HUES64 (cell line): ENCODE measurements around the gene RPN2.
A peak's percentile ranks its signal among the peaks of the same experiment; 100 is the strongest.

Source experiments
- H3K27ac ChIP-seq: 2 replicates; pipeline ENCODE4 v1.7.0; 2013; ENCODE audit warnings: low read depth, low read length, inconsistent platforms
- H3K27me3 ChIP-seq: 2 replicates; pipeline ENCODE4 v1.6.1; 2013; ENCODE audit warnings: mild to moderate bottlenecking, low read length; ENCODE audit not compliant: insufficient read depth
- H3K36me3 ChIP-seq: 2 replicates; pipeline ENCODE4 v1.6.1; 2013; ENCODE audit warnings: mild to moderate bottlenecking, low read length; ENCODE audit not compliant: insufficient read depth
- H3K4me1 ChIP-seq: 2 replicates; pipeline ENCODE4 v1.6.1; 2013; ENCODE audit warnings: mild to moderate bottlenecking, low read length, moderate library complexity; ENCODE audit not compliant: insufficient read depth
- H3K4me3 ChIP-seq: 2 replicates; pipeline ENCODE4 v1.5.1; 2013; ENCODE audit warnings: mild to moderate bottlenecking, low read length, moderate library complexity
- H3K9ac ChIP-seq: 2 replicates; pipeline ENCODE4 v1.6.1; 2013; ENCODE audit warnings: mild to moderate bottlenecking, low read depth, low read length
- H3K9me3 ChIP-seq: 2 replicates; pipeline ENCODE4 v1.6.1; 2013; ENCODE audit warnings: low read depth, low read length; ENCODE audit not compliant: insufficient read depth
- WGBS: fragments of 150-250, 120-280 bp; methylation state at CpG from one replicate; pipeline ENCODE4 v1.1.7; 2013; ENCODE audit warnings: missing lambda C conversion rate; 5-methylcytosine and 5-hydroxymethylcytosine counted together

Gene RPN2

GRCh38 chr20:37188787-37189186 lies 9.7 kb downstream of the RPN2 start:
- 86% methylated on average over 7 of the region's 7 CpGs for WGBS
- no peaks in the 10 kb centered on the region for H3K4me1 ChIP-seq
- H3K4me3 ChIP-seq: no peak overlapping the region
- H3K9ac ChIP-seq: no peak overlapping the region
- no peaks in the 10 kb centered on the region for H3K27me3 ChIP-seq
- no peak overlapping the region for H3K27ac ChIP-seq
- peaks cover 79% of the 10 kb centered on the region for H3K36me3 ChIP-seq
- H3K9me3 ChIP-seq: no peaks in the 10 kb centered on the region

- H3K9ac ChIP-seq: no peak overlapping the region
- peaks cover 74% of the 10 kb centered on the region for H3K36me3 ChIP-seq
- no peaks in the 10 kb centered on the region for H3K4me1 ChIP-seq
- WGBS: 93% methylated on average over 6 of the region's 6 CpGs
- no peaks in the 10 kb centered on the region for H3K27me3 ChIP-seq
- no peaks in the 10 kb centered on the region for H3K9me3 ChIP-seq
- H3K4me3 ChIP-seq: no peak overlapping the region
- H3K27ac ChIP-seq: no peak overlapping the region
Measured at GRCh38 chr20:37189416-37190016, 10.4 kb downstream of the RPN2 start.

- no peak overlapping the region for H3K27ac ChIP-seq
Measured at GRCh38 chr20:37190354-37191112, 11.4 kb downstream of the RPN2 start.

GRCh38 chr20:37192137-37192854 lies 13.2 kb downstream of the RPN2 start:
- 57% methylated on average over 5 of the region's 5 CpGs for WGBS
- H3K4me1 ChIP-seq: 0 out of 2 replicates have a peak, but pooled peaks cover 2% of the 10 kb centered on the region
- no peak overlapping the region for H3K27ac ChIP-seq
- peaks cover 59% of the 10 kb centered on the region for H3K36me3 ChIP-seq
- H3K9ac ChIP-seq: no peak overlapping the region
- no peaks in the 10 kb centered on the region for H3K9me3 ChIP-seq
- H3K27me3 ChIP-seq: no peaks in the 10 kb centered on the region
- no peak overlapping the region for H3K4me3 ChIP-seq

More at GRCh38 chr20:37190354-37191112, 11.4 kb downstream of the RPN2 start:
- H3K36me3 ChIP-seq: peaks cover 64% of the 10 kb centered on the region
- H3K4me1 ChIP-seq: 0 out of 2 replicates have a peak, but pooled peaks cover 2% of the 10 kb centered on the region
- H3K4me3 ChIP-seq: no peak overlapping the region
- H3K27me3 ChIP-seq: no peaks in the 10 kb centered on the region
- H3K9ac ChIP-seq: no peak overlapping the region
- no peaks in the 10 kb centered on the region for H3K9me3 ChIP-seq
- 94% methylated on average over 9 of the region's 9 CpGs for WGBS

GRCh38 chr20:37193226-37193625 lies 14.1 kb downstream of the RPN2 start:
- H3K4me1 ChIP-seq: 0 out of 2 replicates have a peak, but pooled peaks cover 2% of the 10 kb centered on the region
- no peak overlapping the region for H3K4me3 ChIP-seq
- H3K27ac ChIP-seq: no peak overlapping the region
- WGBS: 90% methylated on average over 3 of the region's 3 CpGs
- no peaks in the 10 kb centered on the region for H3K27me3 ChIP-seq
- no peaks in the 10 kb centered on the region for H3K9me3 ChIP-seq
- peaks cover 59% of the 10 kb centered on the region for H3K36me3 ChIP-seq
- H3K9ac ChIP-seq: no peak overlapping the region

GRCh38 chr20:37193821-37194220 lies 14.7 kb downstream of the RPN2 start:
- no peak overlapping the region for H3K9ac ChIP-seq
- no peak overlapping the region for H3K4me3 ChIP-seq
- no peaks in the 10 kb centered on the region for H3K27me3 ChIP-seq
- no peak overlapping the region for H3K27ac ChIP-seq
- H3K9me3 ChIP-seq: no peaks in the 10 kb centered on the region
- H3K4me1 ChIP-seq: 0 out of 2 replicates have a peak, but pooled peaks cover 2% of the 10 kb centered on the region
- peaks cover 59% of the 10 kb centered on the region for H3K36me3 ChIP-seq
- 95% methylated on average over 8 of the region's 8 CpGs for WGBS

- H3K27me3 ChIP-seq: no peaks in the 10 kb centered on the region
- H3K4me1 ChIP-seq: 0 out of 2 replicates have a peak, but pooled peaks cover 2% of the 10 kb centered on the region
- H3K4me3 ChIP-seq: no peak overlapping the region
- peak overlapping the region; percentile 1; the same call in 1 of the 2 replicates for H3K27ac ChIP-seq
- WGBS: 78% methylated on average over 14 of the region's 14 CpGs
- no peaks in the 10 kb centered on the region for H3K9me3 ChIP-seq
- no peak overlapping the region for H3K9ac ChIP-seq
- H3K36me3 ChIP-seq: peaks cover 59% of the 10 kb centered on the region
Measured at GRCh38 chr20:37194621-37195417, 15.7 kb downstream of the RPN2 start.

GRCh38 chr20:37198932-37199660 lies 20.0 kb downstream of the RPN2 start:
- peaks cover 8% of the 10 kb centered on the region; the same call in 1 of the 2 replicates for H3K4me1 ChIP-seq
- H3K36me3 ChIP-seq: peaks cover 75% of the 10 kb centered on the region
- no peak overlapping the region for H3K27ac ChIP-seq
- no peaks in the 10 kb centered on the region for H3K9me3 ChIP-seq
- 88% methylated on average over 16 of the region's 16 CpGs for WGBS
- H3K4me3 ChIP-seq: no peak overlapping the region
- no peak overlapping the region for H3K9ac ChIP-seq
- H3K27me3 ChIP-seq: no peaks in the 10 kb centered on the region

- no peak overlapping the region for H3K9ac ChIP-seq
- WGBS: 95% methylated on average over 4 of the region's 4 CpGs
- peaks cover 6% of the 10 kb centered on the region; the same call in 1 of the 2 replicates for H3K4me1 ChIP-seq
- H3K9me3 ChIP-seq: no peaks in the 10 kb centered on the region
- peaks cover 87% of the 10 kb centered on the region for H3K36me3 ChIP-seq
- no peaks in the 10 kb centered on the region for H3K27me3 ChIP-seq
- H3K27ac ChIP-seq: no peak overlapping the region
- H3K4me3 ChIP-seq: no peak overlapping the region
Measured at GRCh38 chr20:37200376-37200775, 21.2 kb downstream of the RPN2 start.
